Neutrophil (primary cell): ENCODE results near the gene ABCC12.

Source experiments
- H3K27ac ChIP-seq: fragments of 200-600 bp; sonication (generic); 2 replicates; pipeline ENCODE4 v1.5.1; 2016; ENCODE audit warnings: mild to moderate bottlenecking, moderate library complexity
- H3K27me3 ChIP-seq: fragments of 200-600 bp; sonication (generic); 2 replicates; pipeline ENCODE4 v1.6.0; 2016; ENCODE audit warnings: mild to moderate bottlenecking
- H3K36me3 ChIP-seq: fragments of 200-600 bp; sonication (generic); 2 replicates; pipeline ENCODE4 v1.5.1; 2017
- H3K4me1 ChIP-seq, 2 experiments: fragments of 200-600 bp in 1 of 2; sonication (generic) in 1 of 2; 1 replicate in 1 of 2; 2 replicates in 1 of 2; pipeline versions ENCODE4 v1.5.1 to v1.6.1; 2013 to 2016; ENCODE audit warnings: low read depth in 1 of 2, low read length in 1 of 2, mild to moderate bottlenecking in 1 of 2, moderate library complexity in 1 of 2; ENCODE audit not compliant: control insufficient read depth in 1 of 2, insufficient read depth in 1 of 2
- H3K4me3 ChIP-seq, 2 experiments: fragments of 200-600 bp in 1 of 2; sonication (generic) in 1 of 2; 1 replicate in 1 of 2; 2 replicates in 1 of 2; pipeline ENCODE4 v1.5.1; 2013 to 2016; ENCODE audit warnings: low read depth in 1 of 2, low read length in 1 of 2, mild to moderate bottlenecking in 1 of 2, moderate library complexity in 1 of 2
- H3K9me3 ChIP-seq: fragments of 200-600 bp; sonication (generic); 2 replicates; pipeline ENCODE4 v1.5.1; 2016
- CTCF ChIP-seq: fragments of 200-600 bp; sonication (generic); IDR thresholded peaks from 2 replicates; pipeline ENCODE4 v1.5.1; 2016; ENCODE audit warnings: antibody characterized with exemption

Gene ABCC12

GRCh38 chr16:48194828-48195556, 39.2 kb upstream of the ABCC12 start:
- H3K36me3 ChIP-seq: no peaks in the 10 kb centered on the region
- H3K4me1 ChIP-seq: peaks cover 0 to 5% of the 10 kb centered on the region in 2 experiments
- H3K27me3 ChIP-seq: no peaks in the 10 kb centered on the region
- no peak overlapping the region for H3K27ac ChIP-seq
- TF ChIP-seq CTCF: no peak
- H3K4me3 ChIP-seq: no peak overlapping the region
- H3K9me3 ChIP-seq: no peaks in the 10 kb centered on the region

- Histone ChIP-seq H3K36me3 (no peaks in the 10 kb centered on the region), H3K27me3 (no peaks in the 10 kb centered on the region), H3K4me3 (no peak overlapping the region), H3K4me1 (peaks cover 10 to 17% of the 10 kb centered on the region in 2 experiments), H3K9me3 (no peaks in the 10 kb centered on the region), H3K27ac (no peak overlapping the region)
- TF ChIP-seq CTCF: no peak
Observed at GRCh38 chr16:48193846-48194245, 38.1 kb upstream of the ABCC12 start.

- no peak for TF ChIP-seq CTCF
- Histone ChIP-seq H3K4me1 (peaks cover 31 to 50% of the 10 kb centered on the region in 2 experiments), H3K27me3 (no peaks in the 10 kb centered on the region), H3K27ac (peak overlapping the region; percentile 85), H3K36me3 (no peaks in the 10 kb centered on the region), H3K9me3 (no peaks in the 10 kb centered on the region), H3K4me3 (peak overlapping the region in 1 of 2 experiments; percentile 1)
Observed at GRCh38 chr16:48188449-48189102, 32.8 kb upstream of the ABCC12 start.

GRCh38 chr16:48187779-48188178, 32.0 kb upstream of the ABCC12 start:
- TF ChIP-seq CTCF: no peak
- H3K27ac ChIP-seq: peak overlapping the region; percentile 85
- H3K4me3 ChIP-seq: peak overlapping the region in 1 of 2 experiments; percentile 1

GRCh38 chr16:48184681-48185080, 28.9 kb upstream of the ABCC12 start:
- no peak for TF ChIP-seq CTCF
- no peak overlapping the region for H3K4me3 ChIP-seq
- no peak overlapping the region for H3K27ac ChIP-seq
- H3K36me3 ChIP-seq: no peaks in the 10 kb centered on the region
- no peaks in the 10 kb centered on the region for H3K9me3 ChIP-seq
- H3K27me3 ChIP-seq: no peaks in the 10 kb centered on the region
- peaks cover 30 to 42% of the 10 kb centered on the region in 2 experiments for H3K4me1 ChIP-seq

More at GRCh38 chr16:48187779-48188178, 32.0 kb upstream of the ABCC12 start:
- peaks cover 31 to 50% of the 10 kb centered on the region in 2 experiments for H3K4me1 ChIP-seq
- no peaks in the 10 kb centered on the region for H3K27me3 ChIP-seq
- H3K36me3 ChIP-seq: no peaks in the 10 kb centered on the region
- H3K9me3 ChIP-seq: no peaks in the 10 kb centered on the region
